ENCODE measurements around the gene TBC1D12.
"Not testable (repeated sequence)": the region's sequence is repeated elsewhere in the genome, so short reads cannot be mapped to it uniquely, and the experiment has no call there.

TBC1D12 gene

DNA sequence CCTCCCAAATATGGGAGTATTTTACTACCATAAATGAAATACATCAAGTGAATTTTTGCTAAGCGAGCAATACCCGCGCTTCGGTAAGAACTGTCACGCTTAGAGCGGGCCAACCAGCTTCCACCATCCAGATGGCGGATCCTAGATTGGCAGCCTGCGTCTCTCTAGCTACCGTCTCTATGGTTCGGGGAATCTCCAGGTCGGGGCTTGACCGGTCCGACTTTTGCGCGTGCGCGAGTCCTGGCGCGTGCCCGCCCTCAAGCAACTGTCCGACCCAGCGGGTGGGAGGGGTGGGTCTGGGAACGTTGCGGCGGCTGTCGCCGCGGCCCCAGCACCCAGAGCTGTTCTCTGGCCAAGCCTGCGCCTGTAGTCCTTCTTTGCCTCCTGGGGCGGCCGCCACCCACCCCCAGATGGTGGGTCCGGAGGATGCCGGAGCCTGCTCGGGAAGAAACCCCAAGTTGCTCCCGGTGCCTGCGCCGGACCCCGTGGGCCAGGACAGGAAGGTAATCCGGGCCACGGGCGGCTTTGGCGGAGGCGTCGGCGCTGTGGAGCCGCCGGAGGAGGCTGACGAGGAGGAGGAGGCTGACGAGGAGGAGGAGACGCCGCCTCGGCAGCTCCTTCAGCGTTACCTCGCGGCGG lies at the start of gene TBC1D12:
TBC1D12 (plus strand) TSS at position 338 of the 639 bp plus-strand sequence; CDS start at position 411, 73 bp downstream.
- DNase-seq (ENCODE audit: low spot score): peak; percentile 29

DNA sequence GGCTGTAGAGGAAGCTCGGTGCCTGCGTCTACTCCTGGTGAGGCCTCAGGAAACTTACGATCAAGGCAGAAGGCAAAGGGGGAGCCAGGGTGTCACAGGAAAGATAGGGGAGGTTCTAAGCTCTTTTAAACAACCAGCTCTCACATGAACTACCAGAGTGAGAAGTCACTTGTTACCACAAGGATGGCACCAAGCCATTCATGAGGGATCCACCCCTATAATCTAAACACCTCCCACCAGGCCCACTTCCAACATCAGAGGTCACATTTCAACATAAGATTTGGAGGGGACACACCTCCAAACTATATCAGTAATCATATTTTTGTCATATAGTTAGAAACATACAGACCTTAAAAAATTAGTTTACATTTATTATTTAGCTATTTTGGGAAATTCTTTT lies 49.0 kb upstream of the TBC1D12 start:
- DNase-seq (ENCODE audit: low spot score): no peak

DNA sequence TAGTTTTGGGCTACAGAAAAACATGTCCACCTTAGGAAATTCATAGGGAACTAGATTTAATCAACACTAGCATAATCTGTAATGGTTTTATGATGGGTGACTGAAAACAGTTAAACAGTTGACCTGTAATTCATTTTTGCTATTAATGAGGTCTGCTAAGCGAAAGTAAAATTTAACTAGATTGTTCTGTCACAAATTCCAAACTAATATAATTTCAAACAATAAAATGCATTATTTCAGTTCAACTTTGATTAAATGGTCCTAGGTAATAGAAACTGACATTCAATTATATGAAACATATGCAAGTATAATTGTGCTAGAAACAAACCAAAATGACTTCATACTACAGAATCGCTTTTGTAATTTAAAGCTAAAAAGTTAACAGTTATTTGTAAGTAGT lies 46.5 kb upstream of the TBC1D12 start:
- no peak for DNase-seq (ENCODE audit: low spot score)

DNA sequence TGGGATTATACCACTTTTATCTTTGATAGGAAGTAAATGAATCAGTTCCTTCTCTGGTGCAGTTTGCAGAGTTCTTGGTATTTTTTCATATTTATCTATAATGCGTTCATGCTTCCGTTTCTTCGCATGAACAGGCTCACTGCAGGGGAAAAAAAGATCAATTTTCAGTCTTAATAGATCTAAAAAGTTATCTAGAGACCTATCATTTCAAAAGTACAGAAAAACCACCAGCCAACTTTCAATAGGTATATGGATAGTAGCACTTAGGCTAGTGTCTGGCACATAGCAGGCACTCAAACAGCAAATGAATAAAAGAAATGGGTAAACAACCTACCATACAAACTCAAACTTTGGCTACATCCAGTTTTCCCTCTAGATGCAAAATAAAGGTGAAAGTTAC lies 45.1 kb upstream of the TBC1D12 start:
- no peak for DNase-seq (ENCODE audit: low spot score)

DNA sequence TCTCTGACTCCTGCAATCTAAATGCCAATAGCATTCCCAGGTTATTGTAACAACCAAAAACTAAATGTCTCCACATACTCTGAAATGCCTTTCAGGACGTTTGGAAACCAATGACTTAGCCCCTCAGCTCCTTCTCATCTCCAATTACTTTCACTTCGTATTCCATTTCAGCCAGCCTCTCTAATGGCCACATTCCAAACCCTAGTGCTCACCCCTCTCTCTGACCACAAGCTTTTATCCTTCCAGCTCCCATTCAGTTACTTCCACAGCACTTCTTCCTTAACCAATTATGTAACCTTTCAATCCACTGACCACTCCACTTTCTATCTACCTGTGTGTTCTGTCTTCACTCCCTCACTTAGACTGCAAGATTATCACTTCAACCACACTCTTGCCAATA lies 43.9 kb upstream of the TBC1D12 start:
- DNase-seq (ENCODE audit: low spot score): no peak

GRCh38 chr10:94361171-94361794 lies 41.1 kb upstream of the TBC1D12 start:
- peak; percentile 37 for DNase-seq (ENCODE audit: low spot score)

DNA sequence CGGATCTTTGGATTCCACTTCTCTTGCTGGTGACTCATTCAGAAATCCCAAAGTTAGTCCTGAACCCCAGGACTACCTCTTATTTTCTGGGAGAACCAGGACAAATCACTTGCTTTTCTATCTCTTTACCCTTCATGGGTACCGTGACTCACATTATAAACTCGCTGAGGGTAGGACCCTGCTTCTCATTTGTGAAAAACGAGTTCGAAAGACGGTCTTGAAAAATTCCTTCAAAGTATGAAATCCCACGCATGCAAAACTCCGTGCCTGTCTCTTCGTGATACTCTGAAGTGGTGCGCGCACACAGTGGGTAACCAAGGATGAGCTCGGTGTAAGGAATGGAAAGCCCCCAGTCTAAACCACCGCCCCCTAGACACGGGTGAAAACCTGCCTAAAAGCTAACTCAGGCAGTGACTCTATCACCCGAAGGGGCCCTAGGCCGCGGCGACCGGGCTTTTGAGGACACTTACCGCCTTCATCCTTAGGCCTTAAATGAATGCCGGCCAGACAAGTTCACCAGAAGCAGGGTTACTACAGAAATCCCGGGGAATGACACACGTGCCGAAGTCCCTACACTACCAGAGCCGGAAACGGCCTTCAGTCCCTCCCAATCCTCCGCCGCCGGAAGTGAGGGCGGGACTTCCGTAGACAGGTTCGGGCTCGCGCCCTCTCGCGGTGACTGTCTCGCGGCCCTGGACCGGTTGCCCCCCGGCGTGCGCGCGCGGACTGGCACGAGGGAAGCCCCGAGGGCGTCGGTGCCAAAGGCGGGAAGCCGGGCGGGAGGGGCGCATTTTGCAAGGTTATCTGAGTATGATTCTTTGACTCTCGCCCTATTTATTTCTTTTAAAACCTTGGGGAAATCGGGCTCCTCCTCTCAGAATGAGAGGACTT lies 39.7 kb upstream of the TBC1D12 start, which contains the start of gene NOC3L:
NOC3L (minus strand) TSS at position 580 of the 891 bp plus-strand sequence; CDS start at position 479, 101 bp downstream.
- peak; percentile 93 for DNase-seq (ENCODE audit: low spot score)

- DNase-seq (ENCODE audit: low spot score): no peak
Observed at GRCh38 chr10:94363251-94363565, 39.1 kb upstream of the TBC1D12 start.

DNA sequence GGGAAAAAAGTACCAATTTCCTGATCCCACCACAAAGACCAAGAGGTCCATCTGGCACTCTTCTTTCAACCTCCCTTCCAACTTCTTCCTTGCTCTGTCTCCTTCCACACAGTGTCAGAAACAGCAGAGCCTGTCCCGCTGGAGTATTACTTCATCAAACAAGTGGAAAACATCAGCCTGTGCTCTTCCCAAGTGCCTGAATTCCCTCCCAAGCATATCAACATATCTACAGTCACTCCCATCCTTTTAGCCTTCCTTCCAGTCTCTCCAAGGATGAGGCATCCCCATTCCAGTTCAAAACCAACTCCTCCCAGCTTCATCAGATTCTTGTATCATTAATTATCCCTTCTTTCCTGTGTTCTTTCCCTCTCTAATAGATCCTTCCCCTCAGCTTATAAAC lies 37.9 kb upstream of the TBC1D12 start:
- DNase-seq (ENCODE audit: low spot score): no peak

- no peak for DNase-seq (ENCODE audit: low spot score)
Observed at GRCh38 chr10:94366382-94366781, 36.0 kb upstream of the TBC1D12 start.

DNA sequence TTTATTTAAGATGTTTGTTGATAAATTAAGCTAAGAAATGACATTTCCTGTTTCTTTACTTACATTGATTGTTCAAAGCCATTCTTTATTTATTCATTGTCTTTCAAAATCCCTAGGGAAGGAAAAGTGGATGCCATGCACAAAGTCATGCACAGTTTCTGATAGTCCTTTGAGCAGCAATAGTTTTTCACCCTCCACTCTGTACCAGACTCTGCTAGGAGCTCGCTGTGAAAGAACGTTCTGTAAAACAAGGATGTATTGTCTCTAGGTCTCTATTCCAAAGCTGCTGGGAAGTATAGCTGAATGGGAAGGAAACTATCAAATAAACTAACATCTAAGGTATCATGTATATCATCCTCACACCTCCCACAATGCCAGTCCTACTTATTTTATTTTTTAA lies 31.8 kb upstream of the TBC1D12 start:
- no peak for DNase-seq (ENCODE audit: low spot score)

- DNase-seq (ENCODE audit: low spot score): no peak
Observed at GRCh38 chr10:94375374-94375773, 27.0 kb upstream of the TBC1D12 start.

- no peak for DNase-seq (ENCODE audit: low spot score)
Observed at GRCh38 chr10:94376865-94377264, 25.5 kb upstream of the TBC1D12 start.

- no peak for DNase-seq (ENCODE audit: low spot score)
Observed at GRCh38 chr10:94383530-94383929, 18.8 kb upstream of the TBC1D12 start.

DNA sequence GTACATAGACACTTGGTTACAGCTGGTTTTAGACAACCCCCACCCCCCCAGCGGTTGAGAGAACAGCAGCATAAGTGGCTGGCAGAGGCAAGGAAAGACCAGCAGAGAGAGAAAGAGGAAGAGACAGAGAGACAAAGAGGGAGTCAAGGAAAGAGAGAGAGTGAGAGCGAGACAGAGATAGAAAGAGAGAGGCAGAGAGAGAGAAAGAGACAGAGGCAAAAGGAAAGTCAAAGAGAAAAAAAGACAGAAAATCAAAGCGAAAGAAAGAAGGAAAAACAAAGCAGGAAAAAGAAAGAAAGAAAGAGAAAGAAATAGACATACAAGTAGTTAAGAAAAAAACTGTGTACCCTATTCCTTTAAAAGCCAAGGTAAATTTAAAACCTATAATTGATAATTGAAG lies 16.6 kb upstream of the TBC1D12 start:
- not testable (repeated sequence) for DNase-seq (ENCODE audit: low spot score)

DNA sequence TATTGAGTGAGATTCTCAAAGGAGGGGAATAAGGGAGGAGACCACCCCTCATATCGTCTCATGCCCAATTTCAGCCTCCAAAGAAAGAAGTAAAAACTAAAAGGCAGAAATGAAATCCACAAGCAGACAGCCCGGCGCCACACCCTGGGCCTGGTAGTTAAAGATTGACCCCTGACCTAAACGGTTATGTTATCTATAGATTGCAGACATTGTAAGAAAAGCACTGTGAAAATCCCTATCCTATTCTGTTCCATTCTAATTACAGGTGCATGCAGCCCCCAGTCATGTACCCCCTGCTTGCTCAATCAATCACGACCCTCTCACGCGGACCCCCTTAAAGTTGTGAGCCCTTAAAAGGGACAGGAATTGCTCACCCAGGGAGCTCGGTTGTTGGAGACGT lies 10.2 kb upstream of the TBC1D12 start:
- not testable (repeated sequence) for DNase-seq (ENCODE audit: low spot score)

DNA sequence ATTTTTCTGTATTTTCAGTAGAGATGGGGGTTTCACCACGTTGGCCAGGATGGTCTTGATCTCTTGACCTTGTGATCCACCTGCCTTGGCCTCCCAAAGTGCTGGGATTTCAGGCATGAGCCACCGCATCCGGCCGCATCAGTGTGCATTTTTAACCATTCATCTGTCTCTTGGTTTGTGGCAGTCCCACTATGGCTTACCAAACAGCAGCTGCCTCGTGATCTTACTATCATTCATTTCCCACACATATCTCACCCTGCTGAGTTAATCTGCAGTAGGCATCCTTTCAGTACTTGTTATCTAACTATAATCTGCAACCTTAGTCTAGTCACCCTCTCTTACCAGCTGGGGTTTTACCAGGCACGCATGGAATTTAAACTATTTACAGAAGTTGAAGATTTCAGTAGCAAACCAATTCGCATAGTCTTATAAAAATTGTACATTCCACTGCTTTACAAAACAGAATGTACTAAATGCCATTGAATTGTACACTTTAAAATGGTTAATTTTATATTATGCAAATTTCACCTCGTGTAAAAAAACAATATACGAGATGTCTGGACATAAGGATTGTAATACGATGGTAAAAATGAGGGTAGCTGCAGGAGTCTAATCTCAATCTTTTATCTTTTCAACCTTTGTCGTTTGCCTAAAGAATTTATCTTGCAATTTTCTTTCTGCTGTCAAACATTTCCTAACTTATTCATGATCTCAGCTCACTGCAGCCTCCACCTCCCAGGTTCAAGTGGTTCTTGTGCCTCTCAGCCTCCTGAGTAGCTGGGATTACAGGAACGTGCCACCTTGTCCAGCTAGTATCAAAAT lies 4.6 kb upstream of the TBC1D12 start:
- DNase-seq (ENCODE audit: low spot score): no peak

DNA sequence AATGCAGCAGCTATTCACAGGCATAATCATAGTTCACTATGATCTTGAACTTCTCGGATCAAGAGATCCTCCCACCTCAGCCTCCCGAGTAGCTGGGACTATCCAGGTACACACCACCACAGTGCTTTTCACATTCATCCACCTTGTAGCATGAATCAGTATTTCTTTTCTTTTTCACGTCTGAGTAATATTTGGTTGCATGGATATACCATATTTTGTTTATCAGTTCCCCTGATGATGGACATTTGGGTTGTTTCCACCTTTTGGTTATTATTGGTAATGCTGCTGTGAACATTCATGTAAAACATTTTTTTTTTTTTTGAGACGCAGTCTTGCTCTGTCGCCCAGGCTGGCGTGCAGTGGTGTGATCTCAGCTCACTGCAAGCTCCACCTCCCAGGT lies 3.6 kb upstream of the TBC1D12 start:
- no peak for DNase-seq (ENCODE audit: low spot score)

DNA sequence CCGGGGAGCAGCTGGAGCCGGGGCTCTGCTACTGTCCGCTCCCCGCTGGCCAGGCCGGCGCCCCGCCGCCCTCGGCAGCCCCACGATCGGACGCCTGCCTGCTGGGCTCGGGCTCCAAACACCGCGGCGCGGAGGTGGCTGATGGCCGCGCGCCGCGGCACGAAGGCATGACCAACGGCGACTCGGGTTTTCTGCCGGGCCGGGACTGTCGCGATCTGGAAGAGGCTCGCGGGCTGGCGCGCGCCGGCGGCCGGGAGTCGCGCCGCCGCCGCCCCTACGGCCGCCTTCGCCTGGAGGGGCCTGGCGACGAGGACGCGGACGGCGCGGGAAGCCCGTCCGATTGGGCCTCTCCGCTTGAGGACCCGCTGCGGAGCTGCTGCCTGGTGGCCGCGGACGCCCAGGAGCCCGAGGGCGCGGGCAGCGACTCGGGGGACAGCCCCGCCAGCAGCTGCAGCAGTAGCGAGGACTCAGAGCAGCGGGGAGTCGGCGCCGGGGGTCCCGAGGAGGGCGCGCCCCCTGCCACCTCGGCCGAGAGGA lies 570 bp downstream of the TBC1D12 start:
- DNase-seq (ENCODE audit: low spot score): no peak

- DNase-seq (ENCODE audit: low spot score): peak; percentile 17
Observed at GRCh38 chr10:94403380-94404213, 1.3 kb downstream of the TBC1D12 start.

DNA sequence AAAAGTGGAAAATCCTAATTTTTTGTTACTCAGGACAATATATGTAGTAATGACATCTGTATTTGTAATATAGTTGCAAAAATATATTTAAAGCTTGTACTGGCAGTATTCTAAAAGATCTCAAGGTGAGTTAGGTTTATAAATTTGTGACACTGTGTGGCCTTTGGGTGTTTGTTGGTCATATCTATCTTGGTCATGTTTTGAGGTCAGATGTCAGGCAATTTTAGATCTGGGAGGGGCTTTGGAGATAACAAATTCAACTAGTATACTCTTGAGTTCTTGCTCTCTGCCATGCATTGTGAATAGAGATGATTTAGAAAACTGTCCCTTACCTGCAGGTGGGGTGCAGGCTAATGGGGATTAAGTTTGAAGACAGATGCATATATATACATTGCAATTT lies 3.1 kb downstream of the TBC1D12 start:
- no peak for DNase-seq (ENCODE audit: low spot score)

Measured in CD4-positive, alpha-beta T cell treated with Interleukin-2 at 100 ng/mL for 4 hours (primary cell).